ENCODE data around the gene LAMA5.

Gene LAMA5

GRCh38 chr20:62330576-62331317 lies 36.4 kb downstream of the LAMA5 start:
- Histone ChIP-seq H3K9ac (ENCODE audit: low read depth, low read length) (no peak overlapping the region), H3K27ac (ENCODE audit: low read length) (no peak overlapping the region), H3K4me2 (ENCODE audit: insufficient read depth, low read length) (no peak overlapping the region), H2AFZ (ENCODE audit: low read depth, low read length) (no peak overlapping the region), H3K27me3 (ENCODE audit: insufficient read depth, low read length, poor library complexity) (no peaks in the 10 kb centered on the region), H3K79me2 (ENCODE audit: insufficient read depth, low read length) (no peaks in the 10 kb centered on the region), H3K4me1 (ENCODE audit: insufficient read depth, low read length) (no peaks in the 10 kb centered on the region), H4K20me1 (ENCODE audit: insufficient read depth, low read length) (peaks cover 5% of the 10 kb centered on the region; the same call in 1 of the 2 replicates), H3K4me3 (ENCODE audit: low read depth in 1 of 2, low read length in 2 of 2) (no peak overlapping the region), H3K9me3 (ENCODE audit: insufficient read depth, low read length, severe bottlenecking) (no peaks in the 10 kb centered on the region), H3K36me3 (ENCODE audit: insufficient read depth, low read length) (no peaks in the 10 kb centered on the region)
- DNase-seq (no peak), ATAC-seq (ENCODE audit: insufficient read depth, low read depth) (no peak)
- TF ChIP-seq EZH2 (IDR thresholded peaks at IDR 0.05; ENCODE audit: borderline replicate concordance, low read depth, low read length, severe bottlenecking) (no peak), CTCF (IDR thresholded peaks at IDR 0.05; ENCODE audit: borderline replicate concordance, extremely low read depth, low read length, poor library complexity, severe bottlenecking) (no peak)

GRCh38 chr20:62329389-62330377 lies 37.4 kb downstream of the LAMA5 start:
- no peaks in the 10 kb centered on the region for H3K79me2 ChIP-seq (ENCODE audit: insufficient read depth, low read length)
- ATAC-seq (ENCODE audit: insufficient read depth, low read depth) (no peak), DNase-seq (no peak)
- H3K4me1 ChIP-seq (ENCODE audit: insufficient read depth, low read length) = no peaks in the 10 kb centered on the region
- peaks cover 3% of the 10 kb centered on the region; the same call in 1 of the 2 replicates for H4K20me1 ChIP-seq (ENCODE audit: insufficient read depth, low read length)
- no peaks in the 10 kb centered on the region for H3K36me3 ChIP-seq (ENCODE audit: insufficient read depth, low read length)
- no peak overlapping the region for H3K4me2 ChIP-seq (ENCODE audit: insufficient read depth, low read length)
- H2AFZ ChIP-seq (ENCODE audit: low read depth, low read length) = no peak overlapping the region
- TF ChIP-seq EZH2 (IDR thresholded peaks at IDR 0.05; ENCODE audit: borderline replicate concordance, low read depth, low read length, severe bottlenecking) = no peak
- no peak for TF ChIP-seq CTCF (IDR thresholded peaks at IDR 0.05; ENCODE audit: borderline replicate concordance, extremely low read depth, low read length, poor library complexity, severe bottlenecking)
- H3K4me3 ChIP-seq (ENCODE audit: low read depth in 1 of 2, low read length in 2 of 2) = no peak overlapping the region
- H3K27ac ChIP-seq (ENCODE audit: low read length) = no peak overlapping the region
- H3K9ac ChIP-seq (ENCODE audit: low read depth, low read length) = no peak overlapping the region
- no peaks in the 10 kb centered on the region for H3K27me3 ChIP-seq (ENCODE audit: insufficient read depth, low read length, poor library complexity)
- no peaks in the 10 kb centered on the region for H3K9me3 ChIP-seq (ENCODE audit: insufficient read depth, low read length, severe bottlenecking)

GRCh38 chr20:62328684-62329388 lies 38.3 kb downstream of the LAMA5 start:
- Histone ChIP-seq H3K27me3 (ENCODE audit: insufficient read depth, low read length, poor library complexity) (no peaks in the 10 kb centered on the region), H3K79me2 (ENCODE audit: insufficient read depth, low read length) (no peaks in the 10 kb centered on the region), H3K9ac (ENCODE audit: low read depth, low read length) (no peak overlapping the region), H4K20me1 (ENCODE audit: insufficient read depth, low read length) (peaks cover 3% of the 10 kb centered on the region; the same call in 1 of the 2 replicates), H3K4me3 (ENCODE audit: low read depth in 1 of 2, low read length in 2 of 2) (no peak overlapping the region), H2AFZ (ENCODE audit: low read depth, low read length) (no peak overlapping the region), H3K36me3 (ENCODE audit: insufficient read depth, low read length) (no peaks in the 10 kb centered on the region), H3K4me2 (ENCODE audit: insufficient read depth, low read length) (no peak overlapping the region), H3K4me1 (ENCODE audit: insufficient read depth, low read length) (no peaks in the 10 kb centered on the region), H3K27ac (ENCODE audit: low read length) (no peak overlapping the region), H3K9me3 (ENCODE audit: insufficient read depth, low read length, severe bottlenecking) (no peaks in the 10 kb centered on the region)
- TF ChIP-seq EZH2 (IDR thresholded peaks at IDR 0.05; ENCODE audit: borderline replicate concordance, low read depth, low read length, severe bottlenecking) (no peak), CTCF (IDR thresholded peaks at IDR 0.05; ENCODE audit: borderline replicate concordance, extremely low read depth, low read length, poor library complexity, severe bottlenecking) (no peak)
- no peak for DNase-seq
- no peak for ATAC-seq (ENCODE audit: insufficient read depth, low read depth)
